K562 (cell line): Measurements from ENCODE around the gene CCNO. TPM values are rescaled to one million over a fixed set of nuclear protein-coding genes. Genes with fewer than 3 reads are reported as not detected.

Source experiments
- ATAC-seq: fragments of 200-7000 bp; cut with Tn5 transposase; 3 replicates; pipeline ENCODE4 v1.9.1; 2020; ENCODE audit warnings: moderate library complexity
- BruUV-seq: library from RNA; stranded (reverse); fragments of 400-500 nt; replicated peaks from 2 replicates; lab custom pipeline; 2021; lab: Mats Ljungman, UMichigan
- CTCF ChIA-PET: fragments of 300-600 bp; formaldehyde crosslinking; extraction: SDS; loops from one replicate; lab custom pipeline; 2021; ENCODE audit warnings: low intra/inter-chr PET ratio; lab: Yijun Ruan, JAX
- POLR2A ChIA-PET: fragments of 300-600, 350-650 bp; sonication (Branson Sonifier 250); formaldehyde crosslinking; extraction: SDS; loops from one replicate; lab custom pipeline; 2021; ENCODE audit warnings: antibody characterized with exemption, inconsistent platforms; lab: Yijun Ruan, JAX
- DNase-seq, 4 experiments: peaks; one replicate each; pipeline versions ENCODE4 v3.0.0 to v3.0.0-alpha.2; 2011 to 2018; ENCODE audit warnings: low spot score in 3 of 4, mixed read lengths in 3 of 4; ENCODE audit errors: extremely low read depth in 1 of 4
- FAIRE-seq: peaks from 2 replicates; lab custom pipeline; 2011; peaks lifted over from hg19 to GRCh38; lab: Jason Lieb, UNC
- H2AFZ ChIP-seq: 2 replicates; pipeline ENCODE4 v1.6.0; 2011; ENCODE audit warnings: low read depth, low read length, control low read depth, inconsistent platforms
- H3K27ac ChIP-seq: fragments of 200-600 bp; 3 replicates; pipeline ENCODE4 v1.8.0; 2011; ENCODE audit warnings: low read depth, mild to moderate bottlenecking, control low read depth, inconsistent platforms, low read length, moderate library complexity, mixed read lengths; ENCODE audit errors: extremely low read depth
- H3K27me3 ChIP-seq, 2 experiments: fragments of 300-600 bp in 1 of 2; 2 replicates in 1 of 2; 3 replicates in 1 of 2; pipeline versions ENCODE4 v1.6.0 to v1.8.0; 2011; ENCODE audit warnings: inconsistent platforms in 2 of 2, low read length in 2 of 2, mild to moderate bottlenecking in 1 of 2, mixed read lengths in 1 of 2, moderate library complexity in 1 of 2; ENCODE audit not compliant: control insufficient read depth in 2 of 2, insufficient read depth in 2 of 2
- H3K36me3 ChIP-seq: fragments of 300-600 bp; 3 replicates; pipeline ENCODE4 v1.8.0; 2011; ENCODE audit warnings: mild to moderate bottlenecking, low read length, inconsistent platforms; ENCODE audit not compliant: control insufficient read depth, insufficient read depth
- H3K4me1 ChIP-seq, 2 experiments: fragments of 200-600 bp in 1 of 2; replicated peaks in 1 of 2; 2 replicates in 1 of 2; 3 replicates in 1 of 2; pipeline versions ENCODE4 v1.5.1 to v1.8.0; 2011; ENCODE audit warnings: inconsistent platforms in 2 of 2, low read length in 2 of 2, mild to moderate bottlenecking in 1 of 2, mixed read lengths in 1 of 2, moderate library complexity in 1 of 2; ENCODE audit not compliant: control insufficient read depth in 2 of 2, insufficient read depth in 2 of 2
- H3K4me2 ChIP-seq: 2 replicates; pipeline ENCODE4 v1.6.1; 2011; ENCODE audit warnings: low read length, control low read depth, inconsistent platforms, mixed read lengths; ENCODE audit not compliant: insufficient read depth
- H3K4me3 ChIP-seq: fragments of 200-600 bp; sonication (generic), shearing (Covaris generic); 2 replicates; pipeline ENCODE4 v1.5.1; 2016; ENCODE audit warnings: control low read depth, inconsistent platforms
- H3K79me2 ChIP-seq: fragments of 200-600 bp; 3 replicates; pipeline ENCODE4 v1.8.0; 2011; ENCODE audit warnings: low read length, inconsistent platforms; ENCODE audit not compliant: control insufficient read depth, insufficient read depth
- H3K9ac ChIP-seq, 2 experiments: 2 replicates each; pipeline versions ENCODE4 v1.6.0 to v1.6.1; 2011; ENCODE audit warnings: low read depth in 2 of 2, low read length in 2 of 2, control low read depth in 1 of 2, inconsistent platforms in 1 of 2, mild to moderate bottlenecking in 1 of 2, mixed read lengths in 1 of 2; ENCODE audit not compliant: insufficient read depth in 1 of 2
- H3K9me1 ChIP-seq: one replicate; pipeline ENCODE4 v1.6.0; 2011; ENCODE audit warnings: inconsistent platforms, mild to moderate bottlenecking, low read length, moderate library complexity; ENCODE audit not compliant: control insufficient read depth, insufficient read depth
- H3K9me3 ChIP-seq: replicated peaks from 2 replicates; pipeline ENCODE4 v1.5.1; 2011; ENCODE audit warnings: low read depth, low read length, inconsistent platforms; ENCODE audit not compliant: control insufficient read depth, insufficient read depth
- H4K20me1 ChIP-seq: replicated peaks from 2 replicates; pipeline ENCODE4 v1.6.1; 2011; ENCODE audit warnings: low read length, inconsistent platforms, mixed read lengths; ENCODE audit not compliant: control insufficient read depth, insufficient read depth
- CEBPB ChIP-seq: fragments of 450-650 bp; IDR thresholded peaks from 2 replicates; pipeline ENCODE4 v1.6.1; 2016; ENCODE audit warnings: missing genetic modification characterization, missing compliant biosample characterization
- CREB1 ChIP-seq, 2 experiments: sonication (generic) in 1 of 2; formaldehyde crosslinking in 1 of 2; IDR thresholded peaks; 2 replicates each; pipeline versions ENCODE4 v1.6.1 to v1.8.0; 2012 to 2022; ENCODE audit warnings: inconsistent platforms in 1 of 2, mild to moderate bottlenecking in 1 of 2, missing genetic modification reagents in 1 of 2, moderate library complexity in 1 of 2
- LCOR ChIP-seq: sonication (generic); formaldehyde crosslinking; IDR thresholded peaks from 2 replicates; pipeline ENCODE4 v1.8.0; 2022; ENCODE audit warnings: mild to moderate bottlenecking, missing genetic modification reagents
- TAF1 ChIP-seq: IDR thresholded peaks from 2 replicates; pipeline ENCODE4 v1.6.1; 2011; ENCODE audit warnings: mild to moderate bottlenecking, low read length, moderate library complexity; ENCODE audit not compliant: insufficient read depth, control insufficient read depth, severe bottlenecking; ENCODE audit errors: extremely low read depth
- ZFP36 ChIP-seq: fragments of 150-350 bp; IDR thresholded peaks from 2 replicates; pipeline ENCODE4 v1.6.1; 2018; ENCODE audit warnings: low read length, low read depth; ENCODE audit not compliant: partially characterized antibody
- ZNF282 ChIP-seq: sonication (generic); formaldehyde crosslinking; IDR thresholded peaks from 2 replicates; pipeline ENCODE4 v1.8.1; 2023; ENCODE audit warnings: missing genetic modification reagents
- ZNF696 ChIP-seq: fragments of 250-450 bp; sonication (Bioruptor Pico); conservative IDR thresholded peaks from 2 replicates; pipeline ENCODE4 v1.4.0; 2020; ENCODE audit warnings: mild to moderate bottlenecking, moderate library complexity
- ZNF79 ChIP-seq: fragments of 250-450 bp; sonication (Bioruptor Pico); IDR thresholded peaks from 2 replicates; pipeline ENCODE4 v1.4.0; 2020; ENCODE audit warnings: low read depth, mild to moderate bottlenecking, moderate library complexity
- in situ Hi-C: fragments of 300-500 bp; cut with MboI; formaldehyde crosslinking; loops from 4 replicates; pipeline ENCODE4 v1.15.0; 2018; ENCODE audit warnings: inconsistent platforms, mixed read lengths
- intact Hi-C: fragments of 100-400 bp; cut with micrococcal nuclease; formaldehyde crosslinking; loops from 2 replicates; pipeline ENCODE4 v1.14.2; 2022
- polyA plus RNA-seq, 8 experiments: library from polyadenylated mRNA; depleted of rRNA in 4 of 8; stranded (reverse) in 5 of 8; unstranded in 3 of 8; fragments of >200 nt; fragmentation: Nextera tagmentation in 2 of 8; fragmentation: Illumina TruSeq in 1 of 8; extraction: Ambion mirVana in 2 of 8; extraction: Trizol in 1 of 8; gene quantifications; 2 replicates each; pipeline versions ENCODE4 v1.2.1 to v1.2.3, GENCODE V29; 2011 to 2014; ENCODE audit warnings: inconsistent platforms in 1 of 8, missing spikeins in 1 of 8
- total RNA-seq, 7 experiments: library from RNA; depleted of rRNA in 6 of 7; stranded (reverse); fragments of >200 nt in 6 of 7; fragmentation: Illumina TruSeq in 2 of 7; extraction: Trizol in 2 of 7; gene quantifications; 2 replicates each; pipeline versions ENCODE4 v1.2.1 to v1.2.3, GENCODE V29; 2011 to 2021; ENCODE audit warnings: low replicate concordance in 1 of 7
- TF ChIP-seq, protein P1 (sequence below): fragments of 450-650 bp; IDR thresholded peaks from 2 replicates; pipeline ENCODE4 v1.6.1; 2016; ENCODE audit warnings: antibody characterized with exemption

CCNO gene
- total and polyA plus RNA-seq, 9 of the 15 experiments (the other 6 are each of a cell fraction or from before 2014, with no cell fraction given): 0.08 to 3.1 (median 0.29) TPM

DNA sequence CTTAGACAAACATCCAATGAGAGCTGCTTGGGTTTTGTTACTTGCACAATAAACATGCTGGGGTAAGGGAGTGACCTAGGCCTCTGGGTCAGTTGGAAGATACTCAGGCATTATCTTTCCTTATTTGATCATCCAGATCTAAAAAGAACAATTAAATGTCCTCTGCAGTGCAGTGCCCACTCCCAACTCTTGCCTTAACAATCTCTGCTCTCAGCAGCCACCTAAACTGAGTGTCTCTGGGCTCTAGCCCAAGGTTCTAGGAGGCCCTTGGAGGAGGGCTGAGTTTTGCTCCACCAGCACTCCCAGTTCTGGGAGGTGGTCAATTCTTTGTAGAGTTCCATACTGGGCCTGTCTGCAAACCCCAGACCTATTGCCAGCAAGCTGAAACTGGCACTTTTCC lies 8.1 kb downstream of the CCNO start:
- Histone ChIP-seq H3K79me2 (no peaks in the 10 kb centered on the region), H3K4me3 (no peak overlapping the region), H2AFZ (no peak overlapping the region), H3K27me3 (peaks cover 2 to 12% of the 10 kb centered on the region in 2 experiments; a peak in 4 of 5 replicates), H3K9me1 (peaks cover 3% of the 10 kb centered on the region), H3K9me3 (no peaks in the 10 kb centered on the region), H3K36me3 (no peaks in the 10 kb centered on the region), H3K9ac (no peak overlapping the region), H3K27ac (no peak overlapping the region), H4K20me1 (no peaks in the 10 kb centered on the region), H3K4me1 (peaks cover 6 to 30% of the 10 kb centered on the region in 2 experiments; a peak in 3 of 5 replicates), H3K4me2 (no peak overlapping the region)
- no TSS peak for BruUV-seq
- ChIA-PET CTCF (no interaction called here), POLR2A (no interaction called here)
- ATAC-seq (no peak), FAIRE-seq (no peak), DNase-seq (no peak)
- TF ChIP-seq CEBPB (tag) (no peak), ZNF696 (CRISPR knock-in tag) (no peak), ZNF282 (CRISPR knock-in tag) (no peak), ZFP36 (no peak), LCOR (no peak), TAF1 (no peak), ZNF79 (CRISPR knock-in tag) (no peak), CREB1 (IDR thresholded peaks at IDR 0.05) (no peak), CREB1 (CRISPR knock-in tag; IDR thresholded peaks at IDR 0.05) (no peak)
- TF ChIP-seq, protein P1, sequence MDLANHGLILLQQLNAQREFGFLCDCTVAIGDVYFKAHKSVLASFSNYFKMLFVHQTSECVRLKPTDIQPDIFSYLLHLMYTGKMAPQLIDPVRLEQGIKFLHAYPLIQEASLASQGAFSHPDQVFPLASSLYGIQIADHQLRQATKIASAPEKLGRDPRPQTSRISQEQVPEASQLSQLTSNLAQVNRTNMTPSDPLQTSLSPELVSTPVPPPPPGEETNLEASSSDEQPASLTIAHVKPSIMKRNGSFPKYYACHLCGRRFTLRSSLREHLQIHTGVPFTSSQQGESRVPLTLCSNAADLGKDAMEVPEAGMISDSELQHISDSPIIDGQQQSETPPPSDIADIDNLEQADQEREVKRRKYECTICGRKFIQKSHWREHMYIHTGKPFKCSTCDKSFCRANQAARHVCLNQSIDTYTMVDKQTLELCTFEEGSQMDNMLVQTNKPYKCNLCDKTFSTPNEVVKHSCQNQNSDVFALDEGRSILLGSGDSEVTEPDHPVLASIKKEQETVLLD: no peak
- in situ Hi-C loops: no loop called here
- intact Hi-C loops: loop anchor here (5.0 kb wide), 2 partner anchors 53 to 82 kb away; partner anchors contain the start of genes CDC20B, DHX29 and MTREX
